CD4-positive, alpha-beta T cell treated with Interleukin-4 for 4 hours (primary cell): Measurements from ENCODE around the gene RBMS2.
"Not testable (repeated sequence)": the region's sequence is repeated elsewhere in the genome, so short reads cannot be mapped to it uniquely, and the experiment has no call there.

Source experiments
- DNase-seq: peaks from one replicate; pipeline ENCODE4 v3.0.0-alpha.2; 2020

RBMS2 gene

GRCh38 chr12:56521590-56522371 is at the start of gene RBMS2:
Gene RBMS2 (plus strand): TSS chr12:56521820. CDS start chr12:56522024, 204 bp downstream.
- peak; percentile 15 for DNase-seq

GRCh38 chr12:56474389-56474788 is 47.2 kb upstream of the RBMS2 start:
- no peak for DNase-seq

- DNase-seq: no peak
Observed at GRCh38 chr12:56476143-56476542, 45.5 kb upstream of the RBMS2 start.

GRCh38 chr12:56476972-56477432 is 44.6 kb upstream of the RBMS2 start:
- DNase-seq: no peak

GRCh38 chr12:56477521-56478225 is 43.9 kb upstream of the RBMS2 start:
- DNase-seq: no peak

- no peak for DNase-seq
Observed at GRCh38 chr12:56479625-56480024, 42.0 kb upstream of the RBMS2 start.

- DNase-seq: no peak
Observed at GRCh38 chr12:56484566-56484965, 37.1 kb upstream of the RBMS2 start.

GRCh38 chr12:56486694-56487093 is 34.9 kb upstream of the RBMS2 start:
- DNase-seq: no peak

GRCh38 chr12:56487448-56488040 is 34.1 kb upstream of the RBMS2 start:
- no peak for DNase-seq

GRCh38 chr12:56488041-56488955 is 33.3 kb upstream of the RBMS2 start, which contains the start of gene GLS2:
Gene GLS2 (minus strand): TSS chr12:56488161. CDS start chr12:56488118, 43 bp downstream.
- peak; percentile 80 for DNase-seq

- no peak for DNase-seq
Observed at GRCh38 chr12:56490360-56490759, 31.3 kb upstream of the RBMS2 start.

- DNase-seq: not testable (repeated sequence)
Observed at GRCh38 chr12:56493409-56494105, 28.1 kb upstream of the RBMS2 start.

- not testable (repeated sequence) for DNase-seq
Observed at GRCh38 chr12:56494106-56494415, 27.6 kb upstream of the RBMS2 start.

- not testable (repeated sequence) for DNase-seq
Observed at GRCh38 chr12:56494481-56494880, 27.1 kb upstream of the RBMS2 start.

- peak; percentile 55 for DNase-seq
Observed at GRCh38 chr12:56496704-56497103, 24.9 kb upstream of the RBMS2 start.

GRCh38 chr12:56498126-56498902 is 23.3 kb upstream of the RBMS2 start:
- not testable (repeated sequence) for DNase-seq

- DNase-seq: not testable (repeated sequence)
Observed at GRCh38 chr12:56499452-56499851, 22.2 kb upstream of the RBMS2 start.

- DNase-seq: not testable (repeated sequence)
Observed at GRCh38 chr12:56499879-56500278, 21.7 kb upstream of the RBMS2 start.

GRCh38 chr12:56510786-56511185 is 10.8 kb upstream of the RBMS2 start:
- no peak for DNase-seq

- not testable (repeated sequence) for DNase-seq
Observed at GRCh38 chr12:56514014-56514318, 7.7 kb upstream of the RBMS2 start.

GRCh38 chr12:56517854-56518253 is 3.8 kb upstream of the RBMS2 start:
- no peak for DNase-seq
